DOHH2 (cell line): ENCODE measurements around the gene PPP1R3E.

ENCODE experiments used
- EZH2phosphoT487 ChIP-seq: fragments of 200-600 bp; sonication (generic); IDR thresholded peaks from 2 replicates; pipeline ENCODE4 v1.6.1; 2017; ENCODE audit warnings: borderline replicate concordance, mild to moderate bottlenecking, antibody characterized with exemption, low read length, moderate library complexity, mixed read lengths
- TF ChIP-seq, protein P1 (sequence below): fragments of 200-600 bp; sonication (generic); IDR thresholded peaks from one replicate; pipeline ENCODE4 v1.5.1; 2014; ENCODE audit warnings: antibody characterized with exemption, mild to moderate bottlenecking, low read depth, low read length; ENCODE audit not compliant: poor library complexity, severe bottlenecking

- TF ChIP-seq, protein P1, sequence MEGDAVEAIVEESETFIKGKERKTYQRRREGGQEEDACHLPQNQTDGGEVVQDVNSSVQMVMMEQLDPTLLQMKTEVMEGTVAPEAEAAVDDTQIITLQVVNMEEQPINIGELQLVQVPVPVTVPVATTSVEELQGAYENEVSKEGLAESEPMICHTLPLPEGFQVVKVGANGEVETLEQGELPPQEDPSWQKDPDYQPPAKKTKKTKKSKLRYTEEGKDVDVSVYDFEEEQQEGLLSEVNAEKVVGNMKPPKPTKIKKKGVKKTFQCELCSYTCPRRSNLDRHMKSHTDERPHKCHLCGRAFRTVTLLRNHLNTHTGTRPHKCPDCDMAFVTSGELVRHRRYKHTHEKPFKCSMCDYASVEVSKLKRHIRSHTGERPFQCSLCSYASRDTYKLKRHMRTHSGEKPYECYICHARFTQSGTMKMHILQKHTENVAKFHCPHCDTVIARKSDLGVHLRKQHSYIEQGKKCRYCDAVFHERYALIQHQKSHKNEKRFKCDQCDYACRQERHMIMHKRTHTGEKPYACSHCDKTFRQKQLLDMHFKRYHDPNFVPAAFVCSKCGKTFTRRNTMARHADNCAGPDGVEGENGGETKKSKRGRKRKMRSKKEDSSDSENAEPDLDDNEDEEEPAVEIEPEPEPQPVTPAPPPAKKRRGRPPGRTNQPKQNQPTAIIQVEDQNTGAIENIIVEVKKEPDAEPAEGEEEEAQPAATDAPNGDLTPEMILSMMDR, result no peak
- TF ChIP-seq EZH2phosphoT487, result no peak
These were observed 41.8 kb upstream of the PPP1R3E start for GRCh38 chr14:23344481-23344880.
